Kidney epithelial cell (primary cell): ENCODE measurements around the gene TNFSF11. TPM values are rescaled to one million over a fixed set of nuclear protein-coding genes. Genes with fewer than 3 reads are reported as not detected.
A peak's percentile ranks its signal among the peaks of the same experiment; 100 is the strongest.

Experiments
- DNase-seq: peaks from one replicate; pipeline ENCODE4 v3.0.0-alpha.2; 2010; ENCODE audit warnings: low read depth
- H3K27me3 ChIP-seq: 2 replicates; pipeline ENCODE4 v1.6.0; 2011; ENCODE audit warnings: low read length; ENCODE audit not compliant: control insufficient read depth, insufficient read depth
- H3K36me3 ChIP-seq: 2 replicates; pipeline ENCODE4 v1.5.1; 2011; ENCODE audit warnings: low read length; ENCODE audit not compliant: control insufficient read depth, insufficient read depth
- H3K4me3 ChIP-seq: 2 replicates; pipeline ENCODE4 v1.5.1; 2011; ENCODE audit warnings: low read depth, mild to moderate bottlenecking, control low read depth, low read length
- total RNA-seq: library from RNA; depleted of rRNA; stranded (reverse); fragments of >200 nt; gene quantifications from 2 replicates; pipeline ENCODE4 v1.2.3, GENCODE V29; 2015
- TF ChIP-seq, protein P1 (sequence below): IDR thresholded peaks from 2 replicates; pipeline ENCODE4 v1.5.1; 2011; ENCODE audit warnings: mild to moderate bottlenecking, moderate library complexity, low read length, control low read depth, inconsistent platforms; ENCODE audit not compliant: insufficient read depth, poor library complexity, severe bottlenecking

The TNFSF11 gene
- total RNA-seq, 1 donor from 2014 or later, result 0.46 TPM

DNA sequence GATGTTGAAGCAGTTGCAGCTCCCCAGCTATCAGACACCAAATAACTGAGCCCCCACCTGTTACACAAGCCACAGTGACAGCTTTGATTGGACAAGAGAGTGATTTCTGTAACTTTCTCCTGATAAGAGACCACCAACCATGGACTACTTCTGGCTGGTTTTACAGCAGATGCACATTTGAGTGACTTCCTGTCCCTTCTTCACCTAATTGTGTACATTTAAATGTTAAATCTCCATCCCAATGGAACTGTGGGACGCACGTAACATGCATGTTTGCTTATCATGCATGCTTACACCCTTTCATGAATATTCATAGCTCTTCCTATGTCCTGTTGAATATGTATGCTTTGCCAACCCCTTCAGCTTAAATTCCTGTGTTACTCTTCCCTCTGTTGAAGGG, 6.0 kb upstream of the TNFSF11 start:
- no peak overlapping the region for H3K4me3 ChIP-seq
- no peaks in the 10 kb centered on the region for H3K36me3 ChIP-seq
- TF ChIP-seq, protein P1, sequence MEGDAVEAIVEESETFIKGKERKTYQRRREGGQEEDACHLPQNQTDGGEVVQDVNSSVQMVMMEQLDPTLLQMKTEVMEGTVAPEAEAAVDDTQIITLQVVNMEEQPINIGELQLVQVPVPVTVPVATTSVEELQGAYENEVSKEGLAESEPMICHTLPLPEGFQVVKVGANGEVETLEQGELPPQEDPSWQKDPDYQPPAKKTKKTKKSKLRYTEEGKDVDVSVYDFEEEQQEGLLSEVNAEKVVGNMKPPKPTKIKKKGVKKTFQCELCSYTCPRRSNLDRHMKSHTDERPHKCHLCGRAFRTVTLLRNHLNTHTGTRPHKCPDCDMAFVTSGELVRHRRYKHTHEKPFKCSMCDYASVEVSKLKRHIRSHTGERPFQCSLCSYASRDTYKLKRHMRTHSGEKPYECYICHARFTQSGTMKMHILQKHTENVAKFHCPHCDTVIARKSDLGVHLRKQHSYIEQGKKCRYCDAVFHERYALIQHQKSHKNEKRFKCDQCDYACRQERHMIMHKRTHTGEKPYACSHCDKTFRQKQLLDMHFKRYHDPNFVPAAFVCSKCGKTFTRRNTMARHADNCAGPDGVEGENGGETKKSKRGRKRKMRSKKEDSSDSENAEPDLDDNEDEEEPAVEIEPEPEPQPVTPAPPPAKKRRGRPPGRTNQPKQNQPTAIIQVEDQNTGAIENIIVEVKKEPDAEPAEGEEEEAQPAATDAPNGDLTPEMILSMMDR, result no peak
- H3K27me3 ChIP-seq, result no peaks in the 10 kb centered on the region
- no peak for DNase-seq

DNA sequence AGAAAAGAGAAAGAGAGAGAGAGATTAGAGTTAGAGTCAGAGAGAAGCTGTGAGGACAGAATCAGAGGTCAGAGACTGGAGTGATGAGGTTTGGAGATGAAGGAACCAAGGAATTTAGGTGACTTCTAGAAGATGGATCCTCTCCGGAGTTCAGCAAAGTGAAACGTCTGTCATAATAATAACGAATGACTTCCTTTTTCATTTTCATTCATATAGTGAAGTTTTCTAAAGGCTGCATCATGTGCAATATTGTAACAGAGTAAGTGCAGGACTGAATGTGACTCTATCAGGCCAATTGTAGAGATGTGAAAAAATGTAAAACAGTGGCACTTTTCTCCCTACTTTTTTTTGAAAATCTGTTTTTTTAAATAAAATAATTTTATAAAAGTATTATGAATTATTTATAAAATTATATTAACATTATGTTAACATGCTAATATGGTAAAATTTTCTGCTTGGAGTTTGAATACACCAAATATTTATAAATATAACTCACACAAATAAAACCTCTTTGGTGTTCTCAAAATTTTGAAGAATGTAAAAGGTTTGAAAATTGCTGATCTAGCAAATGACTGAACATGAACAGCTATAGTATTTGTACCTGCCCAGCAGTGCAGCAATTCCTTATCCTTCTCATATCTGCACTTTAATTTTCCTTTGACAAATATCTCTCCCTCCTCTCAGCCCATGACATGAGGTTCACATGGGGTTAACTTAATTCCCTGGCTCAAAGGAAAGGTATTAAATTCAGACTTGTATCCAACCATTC, 4.2 kb upstream of the TNFSF11 start:
- TF ChIP-seq, protein P1, result no peak
- Histone ChIP-seq H3K27me3 (peaks cover 12% of the 10 kb centered on the region), H3K4me3 (no peak overlapping the region), H3K36me3 (no peaks in the 10 kb centered on the region)
- DNase-seq, result no peak

DNA sequence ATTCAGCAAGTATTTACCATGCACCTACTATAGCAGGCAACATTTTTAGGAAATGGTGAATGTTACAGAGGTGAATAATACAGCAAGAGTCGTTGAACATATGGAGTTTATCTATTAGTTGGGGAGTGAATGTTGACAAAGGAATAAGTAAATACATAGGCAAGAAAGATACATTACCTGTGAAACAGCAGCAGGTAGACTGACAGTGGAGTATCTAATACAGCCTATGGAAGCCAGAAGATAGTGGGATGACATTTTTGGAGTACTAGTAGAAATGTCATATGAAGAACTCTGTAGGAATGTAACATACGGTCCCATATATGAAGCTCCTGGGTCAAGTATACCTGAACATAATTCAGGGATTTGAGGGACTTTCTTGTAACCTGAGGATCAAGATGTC, 2.1 kb upstream of the TNFSF11 start:
- Histone ChIP-seq H3K27me3 (peaks cover 19% of the 10 kb centered on the region), H3K36me3 (no peaks in the 10 kb centered on the region), H3K4me3 (no peak overlapping the region)
- no peak for DNase-seq
- TF ChIP-seq, protein P1, result no peak

DNA sequence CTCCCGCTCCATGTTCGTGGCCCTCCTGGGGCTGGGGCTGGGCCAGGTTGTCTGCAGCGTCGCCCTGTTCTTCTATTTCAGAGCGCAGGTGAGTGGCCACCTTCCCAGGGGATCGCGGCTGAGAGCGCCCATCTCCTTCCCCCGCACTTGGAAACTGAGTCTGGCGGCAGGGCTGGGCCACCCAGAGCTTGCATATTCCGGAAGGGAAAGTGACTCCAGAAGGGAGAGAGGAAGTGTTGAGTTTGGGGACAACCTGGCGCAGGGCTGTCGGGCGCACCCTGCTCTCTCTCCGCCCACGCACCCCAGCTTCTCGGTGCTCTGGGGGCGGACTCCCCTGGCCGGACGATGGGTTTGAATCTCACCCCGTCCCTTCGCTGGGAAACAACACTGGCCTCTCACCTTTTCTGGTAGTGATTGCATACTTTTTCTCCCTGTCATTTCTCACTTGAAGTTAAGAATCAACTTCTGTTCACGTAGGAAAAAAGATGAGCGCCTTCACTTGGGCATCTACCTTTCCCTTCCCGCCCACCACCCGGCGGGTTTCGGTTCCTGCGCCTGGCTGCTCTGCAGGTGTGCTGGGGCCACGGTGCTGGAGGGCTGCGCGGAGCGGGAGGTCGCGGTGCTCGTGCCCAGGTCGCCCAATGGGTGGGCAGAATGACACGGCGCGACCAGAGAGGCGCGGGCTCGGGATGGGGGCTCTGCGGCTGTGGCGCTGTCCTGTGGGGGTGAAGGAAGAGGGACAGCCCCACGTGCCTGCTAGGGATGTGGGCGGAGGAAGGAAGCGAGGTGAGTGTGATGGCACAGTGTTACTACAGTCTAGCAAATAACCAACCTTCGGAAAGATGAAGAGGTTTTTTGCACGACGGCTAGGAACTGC, 721 bp downstream of the TNFSF11 start:
- Histone ChIP-seq H3K36me3 (no peaks in the 10 kb centered on the region), H3K27me3 (peaks cover 19% of the 10 kb centered on the region), H3K4me3 (peak overlapping the region; percentile 34)
- DNase-seq, result no peak
- TF ChIP-seq, protein P1, result no peak

DNA sequence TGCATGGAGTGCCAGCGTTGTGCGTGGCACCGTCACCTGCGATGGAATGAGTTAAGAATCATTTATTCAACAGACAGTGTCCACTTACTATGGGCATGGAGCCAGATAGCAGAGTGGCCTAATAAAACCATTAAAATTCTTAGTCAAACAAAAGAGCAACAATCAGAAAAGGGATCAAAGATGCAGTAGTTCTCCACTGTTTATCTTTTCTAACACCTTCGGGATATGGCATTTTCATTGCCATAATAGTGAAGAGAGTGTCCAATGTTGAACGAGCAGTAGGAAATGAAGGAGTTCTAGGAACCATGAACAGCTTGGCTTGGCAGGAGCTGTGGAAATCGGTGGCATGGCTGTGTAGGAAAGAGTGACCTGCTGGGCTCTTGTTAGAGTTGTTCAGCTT, 2.0 kb downstream of the TNFSF11 start:
- Histone ChIP-seq H3K27me3 (peaks cover 19% of the 10 kb centered on the region), H3K4me3 (no peak overlapping the region), H3K36me3 (no peaks in the 10 kb centered on the region)
- no peak for DNase-seq
- TF ChIP-seq, protein P1, result no peak
